Spinal cord (tissue), 10 donors: ENCODE results near the gene ECSIT. TPM values are rescaled to one million over a fixed set of nuclear protein-coding genes. Genes with fewer than 3 reads are reported as not detected.
A peak's percentile ranks its signal among the peaks of the same experiment; 100 is the strongest.

Experiments
- DNase-seq, 6 donors: peaks; one replicate each; pipeline versions ENCODE4 v3.0.0 to v3.0.0-alpha.2; 2013 to 2015; ENCODE audit warnings: low spot score in 6 of 6, low read depth in 4 of 6
- H3K27ac ChIP-seq: one replicate; pipeline ENCODE4 v1.5.1; 2013; ENCODE audit warnings: low read depth, low read length, control low read depth
- H3K27me3 ChIP-seq: one replicate; pipeline ENCODE4 v1.6.1; 2013; ENCODE audit warnings: low read length; ENCODE audit not compliant: control insufficient read depth, insufficient read depth
- H3K36me3 ChIP-seq: one replicate; pipeline ENCODE4 v1.6.1; 2013; ENCODE audit warnings: low read length; ENCODE audit not compliant: control insufficient read depth, insufficient read depth
- H3K4me1 ChIP-seq: one replicate; pipeline ENCODE4 v1.6.1; 2013; ENCODE audit warnings: low read length; ENCODE audit not compliant: control insufficient read depth, insufficient read depth
- H3K4me3 ChIP-seq: one replicate; pipeline ENCODE4 v1.5.1; 2013; ENCODE audit warnings: low read depth, low read length, control low read depth
- H3K9me3 ChIP-seq: one replicate; pipeline ENCODE4 v1.6.1; 2013; ENCODE audit warnings: low read length; ENCODE audit not compliant: control insufficient read depth, insufficient read depth
- WGBS: methylation state at CpG from one replicate; pipeline ENCODE4 v1.1.5; 2013; ENCODE audit warnings: missing lambda C conversion rate; ENCODE audit not compliant: insufficient coverage; 5-methylcytosine and 5-hydroxymethylcytosine counted together
- polyA plus RNA-seq, 2 donors: library from polyadenylated mRNA; unstranded; fragments of 120-200 nt; gene quantifications; one replicate each; pipeline ENCODE4 v1.2.1, GENCODE V29; 2013; ENCODE audit not compliant: insufficient read length in 2 of 2
- total RNA-seq, 2 donors: library from RNA; depleted of rRNA in 1 of 2; stranded (reverse); fragments of 120-200 nt in 1 of 2; fragments of >200 nt in 1 of 2; gene quantifications; one replicate each; pipeline versions ENCODE4 v1.2.3 to v1.2.4, GENCODE V29; 2013 to 2014
- donor health status: healthy.

ECSIT gene
- total and polyA plus RNA-seq, 4 donors, result 31.1 to 77.8 (median 56.9) TPM

DNA sequence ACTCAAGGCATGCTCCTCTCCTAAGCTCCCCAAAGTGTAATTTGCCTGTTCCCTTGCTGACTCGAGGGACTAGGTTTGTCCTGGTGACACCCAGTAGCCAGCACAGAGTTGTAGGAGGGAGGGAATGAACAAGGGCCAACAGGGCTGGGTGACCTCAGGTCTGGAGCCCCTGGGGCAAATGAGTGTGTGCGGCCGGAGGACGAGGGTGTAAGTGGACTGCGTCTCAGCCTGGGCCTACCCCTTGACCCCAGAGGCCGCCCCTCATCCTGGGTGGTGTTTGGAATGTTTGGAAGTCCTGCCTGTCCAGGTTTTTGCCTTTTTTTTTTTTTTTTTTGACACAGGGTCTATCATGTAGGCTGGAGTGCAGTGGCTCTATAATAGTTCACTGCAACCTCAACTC is 22.0 kb downstream of the ECSIT start:
- H3K36me3 ChIP-seq, result peaks cover 45% of the 10 kb centered on the region
- no peaks in the 10 kb centered on the region for H3K27me3 ChIP-seq
- no peak for DNase-seq
- H3K9me3 ChIP-seq, result no peaks in the 10 kb centered on the region
- no peak overlapping the region for H3K27ac ChIP-seq
- 95% methylated on average over 6 of the region's 6 CpGs for WGBS
- H3K4me3 ChIP-seq, result no peak overlapping the region
- peaks cover 21% of the 10 kb centered on the region for H3K4me1 ChIP-seq

DNA sequence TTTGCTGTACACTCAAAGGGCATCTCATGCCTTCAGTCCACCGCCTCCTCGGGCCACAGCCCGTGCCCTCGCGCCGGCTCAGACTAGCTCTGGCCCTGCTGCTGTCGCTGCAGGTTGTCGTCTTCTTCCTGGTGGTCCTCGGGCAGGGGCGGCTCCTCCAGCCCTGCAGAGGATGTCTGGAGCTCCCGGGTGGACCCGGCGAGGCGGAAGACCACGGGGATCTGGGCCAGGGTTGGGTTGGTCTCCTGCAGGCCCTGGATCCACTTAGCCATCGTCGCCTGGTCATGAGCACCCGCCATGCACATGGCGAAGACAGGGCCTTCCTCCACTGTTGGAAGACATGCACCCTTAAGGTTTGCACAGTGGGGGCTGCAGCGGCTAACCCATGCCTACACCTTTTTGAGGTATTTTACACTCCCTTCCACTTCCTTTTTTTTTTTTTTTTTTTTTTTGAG is 22.8 kb downstream of the ECSIT start:
- no peaks in the 10 kb centered on the region for H3K9me3 ChIP-seq
- 9% methylated on average over 17 of the region's 20 CpGs for WGBS
- no peak for DNase-seq

DNA sequence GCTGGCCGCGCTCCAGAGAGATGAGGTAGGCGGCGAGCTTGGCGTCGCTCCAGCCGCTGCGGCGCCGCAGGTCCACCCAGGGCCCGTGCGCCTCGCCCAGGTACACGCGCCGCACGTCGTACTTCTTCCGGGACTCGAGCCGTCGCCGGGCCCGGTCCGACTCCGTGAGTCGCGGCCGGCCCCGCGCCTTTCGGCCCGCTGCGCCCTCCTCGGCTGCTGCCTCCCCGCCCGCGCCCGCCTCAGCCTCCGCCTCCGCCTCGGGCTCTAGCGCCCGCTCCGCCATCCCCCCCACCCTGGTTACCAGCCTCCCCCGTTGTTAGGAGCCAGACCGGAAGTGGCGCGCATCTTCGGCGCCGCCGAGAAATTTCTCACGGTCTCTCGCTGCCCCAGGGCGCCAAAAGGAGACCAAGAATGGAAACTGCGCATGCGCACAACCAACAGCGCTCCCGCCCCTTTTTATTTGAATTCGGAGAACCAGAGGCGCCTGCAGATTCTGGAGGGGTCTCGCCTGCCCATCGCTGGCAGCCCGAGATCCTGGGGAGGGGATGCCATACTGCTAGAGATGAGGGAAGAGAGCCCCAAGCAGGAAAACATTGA is 23.3 kb downstream of the ECSIT start, which contains the start of gene ZNF653:
Gene ZNF653, minus strand, starts transcription at position 336 of the 597 bp plus-strand sequence. Its CDS starts 53 bp downstream, at position 283.
- Histone ChIP-seq H3K4me1 (peaks cover 21% of the 10 kb centered on the region), H3K36me3 (peaks cover 46% of the 10 kb centered on the region), H3K4me3 (peak within 1 kb of the TSS; percentile 62), H3K27me3 (no peaks in the 10 kb centered on the region), H3K27ac (peak within 1 kb of the TSS; percentile 91), H3K9me3 (no peaks in the 10 kb centered on the region)
- peak; percentile 92 to 99 (median 96) for DNase-seq
- under 1% methylated on average over 65 of the region's 65 CpGs for WGBS

More for the DNA sequence above, 22.8 kb downstream of the ECSIT start:
- no peaks in the 10 kb centered on the region for H3K27me3 ChIP-seq
- peaks cover 21% of the 10 kb centered on the region for H3K4me1 ChIP-seq
- H3K4me3 ChIP-seq, result peak overlapping the region; percentile 62
- H3K27ac ChIP-seq, result peak overlapping the region; percentile 91
- peaks cover 47% of the 10 kb centered on the region for H3K36me3 ChIP-seq

DNA sequence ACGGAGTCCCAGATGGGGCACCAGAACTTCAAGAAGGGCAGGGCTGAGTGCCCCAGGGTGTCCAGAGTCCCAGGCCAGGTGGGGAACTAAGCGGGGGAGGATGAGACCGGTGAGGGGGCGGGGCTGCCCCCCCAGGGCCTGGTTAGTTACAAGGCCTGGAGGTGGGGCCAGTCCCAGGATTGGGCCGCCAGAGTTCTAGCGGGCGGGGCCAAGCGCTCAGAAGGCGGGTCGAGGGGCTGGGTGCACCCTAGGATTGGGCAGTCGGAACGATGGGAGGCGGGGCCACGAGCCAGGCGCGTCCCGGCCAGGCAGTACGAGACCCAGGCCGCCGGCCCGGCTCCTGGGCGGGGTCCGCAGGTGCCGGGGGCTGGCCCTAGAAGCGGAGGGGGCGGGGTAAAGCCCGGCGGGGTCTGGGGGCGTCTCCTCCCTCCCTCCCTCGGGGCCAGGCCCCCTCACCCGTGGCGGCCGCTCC is 23.9 kb downstream of the ECSIT start:
- peak overlapping the region; percentile 91 for H3K27ac ChIP-seq
- no peaks in the 10 kb centered on the region for H3K27me3 ChIP-seq
- under 1% methylated on average over 32 of the region's 33 CpGs for WGBS
- peaks cover 42% of the 10 kb centered on the region for H3K36me3 ChIP-seq
- H3K4me3 ChIP-seq, result peak overlapping the region; percentile 62
- H3K4me1 ChIP-seq, result peaks cover 21% of the 10 kb centered on the region
- DNase-seq, result peak; percentile 68 to 98 (median 87)
- H3K9me3 ChIP-seq, result no peaks in the 10 kb centered on the region

DNA sequence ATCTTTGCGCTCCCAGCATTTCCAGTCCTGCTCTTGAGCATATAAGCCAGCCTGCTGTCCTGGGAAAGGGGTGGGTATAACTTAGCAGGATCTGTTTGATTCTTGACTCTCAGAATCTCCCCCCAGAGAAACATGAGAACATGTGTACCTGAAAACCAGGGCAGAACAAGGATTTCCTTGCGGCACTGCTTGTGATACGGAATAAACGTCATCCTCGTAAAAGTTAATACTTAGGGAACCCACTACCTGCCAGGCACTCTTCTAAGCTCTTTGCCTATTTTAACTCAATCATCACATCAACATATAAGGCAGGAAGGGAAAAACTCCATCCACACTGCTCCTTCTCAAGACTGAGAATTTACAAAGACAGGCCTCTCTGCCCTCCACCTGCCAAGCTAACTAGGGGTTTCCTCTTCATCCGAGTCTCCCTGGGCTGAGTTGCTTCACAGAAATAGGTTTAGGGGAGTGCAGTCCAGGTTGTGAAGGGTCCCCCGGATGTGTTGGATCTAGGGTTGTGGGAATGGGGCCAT is 24.4 kb downstream of the ECSIT start:
- DNase-seq, result peak in 1 of 6 donors; percentile 2
- H3K36me3 ChIP-seq, result peaks cover 44% of the 10 kb centered on the region
- no peaks in the 10 kb centered on the region for H3K27me3 ChIP-seq
- H3K27ac ChIP-seq, result peak overlapping the region; percentile 91
- H3K9me3 ChIP-seq, result no peaks in the 10 kb centered on the region
- peak overlapping the region; percentile 62 for H3K4me3 ChIP-seq
- 38% methylated on average over 2 of the region's 7 CpGs for whole genome bisulfite sequencing
- H3K4me1 ChIP-seq, result peaks cover 21% of the 10 kb centered on the region

DNA sequence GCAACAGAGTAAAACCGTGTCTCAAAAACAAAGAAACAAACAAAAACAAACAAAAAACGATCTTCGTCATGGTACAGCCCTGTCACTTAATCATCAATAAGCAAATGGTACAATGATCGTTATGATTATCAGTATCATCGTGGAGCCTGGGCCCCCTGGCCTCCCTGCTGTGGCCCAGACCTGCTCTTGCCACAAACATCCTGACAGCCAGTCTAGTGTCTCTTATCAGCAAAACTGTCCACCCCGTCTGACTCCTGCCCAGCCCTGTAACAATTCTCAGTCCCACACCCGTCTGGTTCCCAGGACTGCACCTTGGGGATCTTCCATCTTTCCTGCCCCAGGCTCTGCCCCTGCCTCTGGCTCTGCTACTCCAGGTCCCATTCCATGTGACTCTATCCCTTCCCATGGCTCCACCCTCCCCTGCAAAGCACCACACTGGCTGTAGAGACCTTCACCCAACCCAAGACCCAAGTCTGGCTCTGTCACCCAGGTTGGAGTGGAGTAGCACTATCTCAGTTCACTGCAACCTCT is 29.0 kb downstream of the ECSIT start:
- Histone ChIP-seq H3K4me1 (peaks cover 6% of the 10 kb centered on the region), H3K36me3 (peaks cover 64% of the 10 kb centered on the region), H3K27me3 (no peaks in the 10 kb centered on the region), H3K27ac (no peak overlapping the region), H3K4me3 (no peak overlapping the region), H3K9me3 (no peaks in the 10 kb centered on the region)
- WGBS, result 87% methylated on average over 7 of the region's 7 CpGs
- no peak for DNase-seq

DNA sequence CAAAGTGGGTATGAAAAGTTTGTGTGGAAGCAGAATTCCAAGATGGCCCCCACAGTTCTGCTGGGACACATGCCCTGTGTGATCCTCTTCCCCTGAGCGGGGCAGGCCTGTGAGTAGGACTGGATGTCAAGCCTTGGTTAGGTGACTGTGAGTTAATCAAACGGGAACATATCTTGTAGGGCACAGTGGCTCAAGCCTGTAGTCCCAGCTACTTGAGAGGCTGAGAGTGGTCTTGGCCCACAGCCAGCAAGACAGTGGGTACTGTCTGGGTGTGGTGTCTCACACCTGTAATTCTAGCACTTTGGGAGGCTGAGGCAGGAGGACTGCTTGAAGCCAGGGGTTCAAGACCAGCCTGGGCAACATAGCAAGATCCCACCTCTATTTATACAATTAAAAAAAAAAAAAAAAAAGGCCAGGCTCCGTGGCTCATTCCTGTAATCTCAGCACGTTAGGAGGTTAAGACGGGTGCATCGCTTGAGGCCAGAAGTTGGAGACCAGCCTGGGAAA is 29.7 kb downstream of the ECSIT start:
- Histone ChIP-seq H3K36me3 (peaks cover 70% of the 10 kb centered on the region), H3K9me3 (no peaks in the 10 kb centered on the region), H3K4me3 (no peak overlapping the region), H3K4me1 (peaks cover 3% of the 10 kb centered on the region), H3K27ac (no peak overlapping the region), H3K27me3 (no peaks in the 10 kb centered on the region)
- DNase-seq, result no peak
- 90% methylated on average over 1 of the region's 6 CpGs for WGBS

DNA sequence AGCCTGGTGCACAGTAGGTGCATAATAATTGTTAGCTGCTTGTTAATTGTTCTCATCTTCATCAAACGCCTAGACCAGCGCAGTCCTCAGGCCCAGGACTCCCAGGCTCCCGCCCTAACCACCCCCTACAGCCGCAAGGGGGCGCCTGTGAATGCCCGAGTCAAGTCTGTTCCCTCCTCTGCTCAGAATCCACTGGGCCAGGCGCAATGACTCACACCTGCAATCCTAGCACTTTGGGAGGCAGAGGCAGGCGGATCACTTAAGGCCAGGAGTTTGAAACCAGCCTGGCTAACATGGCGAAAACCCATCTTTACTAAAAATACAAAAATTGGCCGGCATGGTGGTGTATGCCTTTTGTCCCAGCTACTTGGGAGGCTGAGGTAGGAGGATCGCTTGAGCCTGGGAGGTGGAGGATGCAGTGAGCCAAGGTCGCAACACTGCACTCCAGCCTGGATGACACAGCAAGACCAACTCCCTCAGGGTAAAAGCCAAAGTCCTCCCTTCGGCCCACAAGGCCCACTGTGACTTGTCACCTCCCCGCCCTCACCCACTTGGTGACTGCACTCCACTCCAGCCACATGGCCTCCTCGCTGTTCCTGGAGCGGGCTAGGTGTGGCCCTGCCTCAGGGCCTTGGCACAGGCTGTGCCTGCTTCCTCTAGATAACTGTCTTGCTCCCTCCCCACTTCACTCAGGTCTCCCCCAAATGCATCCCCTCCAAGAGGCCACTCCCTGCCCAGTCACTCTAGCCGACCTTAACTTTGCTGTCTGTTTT is 32.4 kb downstream of the ECSIT start:
- WGBS, result 53% methylated on average over 12 of the region's 17 CpGs
- Histone ChIP-seq H3K4me1 (no peaks in the 10 kb centered on the region), H3K36me3 (peaks cover 73% of the 10 kb centered on the region), H3K27me3 (no peaks in the 10 kb centered on the region), H3K4me3 (no peak overlapping the region), H3K27ac (no peak overlapping the region), H3K9me3 (no peaks in the 10 kb centered on the region)
- DNase-seq, result peak in 2 of 6 donors; percentile 41 to 44

DNA sequence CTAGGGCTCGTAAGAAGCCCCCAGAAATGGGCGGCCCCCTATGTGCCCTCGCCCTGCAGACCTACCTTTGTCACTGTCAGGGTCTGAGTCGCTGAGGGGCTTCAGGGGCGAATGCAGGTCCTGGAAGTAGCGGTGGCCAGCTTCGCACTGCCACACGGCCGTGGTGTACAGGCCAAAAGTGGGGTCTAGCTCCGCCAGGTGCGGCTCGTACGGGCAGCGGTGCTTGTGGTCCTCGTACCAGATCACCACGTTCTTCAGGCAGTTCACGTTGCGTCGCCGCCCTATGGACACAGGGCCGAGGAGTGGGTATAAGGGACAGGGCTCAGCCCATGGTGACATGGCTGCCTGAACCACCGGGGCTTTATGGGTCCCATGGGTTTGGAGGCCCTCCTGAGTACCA is 33.0 kb downstream of the ECSIT start:
- no peak for DNase-seq
- H3K27me3 ChIP-seq, result no peaks in the 10 kb centered on the region
- no peak overlapping the region for H3K27ac ChIP-seq
- H3K9me3 ChIP-seq, result no peaks in the 10 kb centered on the region
- 97% methylated on average over 22 of the region's 22 CpGs for WGBS
- H3K4me1 ChIP-seq, result no peaks in the 10 kb centered on the region
- H3K4me3 ChIP-seq, result no peak overlapping the region
- peaks cover 71% of the 10 kb centered on the region for H3K36me3 ChIP-seq
